ENCODE results near the gene C9.
A peak's percentile ranks its signal among the peaks of the same experiment; 100 is the strongest.
"Not testable (repeated sequence)": the region's sequence is repeated elsewhere in the genome, so short reads cannot be mapped to it uniquely, and the experiment has no call there.

The C9 gene

GRCh38 chr5:39364367-39364766 is at the start of gene C9:
Gene C9 (minus strand): TSS chr5:39364495. CDS start chr5:39364464, 31 bp downstream.
- DNase-seq (ENCODE audit: low spot score) = no peak

- DNase-seq (ENCODE audit: low spot score) = no peak
Observed at GRCh38 chr5:39413771-39414170, 49.5 kb upstream of the C9 start.

- DNase-seq (ENCODE audit: low spot score) = no peak
Observed at GRCh38 chr5:39412721-39413394, 48.6 kb upstream of the C9 start.

- no peak for DNase-seq (ENCODE audit: low spot score)
Observed at GRCh38 chr5:39411985-39412384, 47.7 kb upstream of the C9 start.

- no peak for DNase-seq (ENCODE audit: low spot score)
Observed at GRCh38 chr5:39411061-39411460, 46.8 kb upstream of the C9 start.

GRCh38 chr5:39409033-39409432 is 44.7 kb upstream of the C9 start:
- DNase-seq (ENCODE audit: low spot score) = no peak

- no peak for DNase-seq (ENCODE audit: low spot score)
Observed at GRCh38 chr5:39405083-39405843, 41.0 kb upstream of the C9 start.

GRCh38 chr5:39403761-39404160 is 39.5 kb upstream of the C9 start:
- not testable (repeated sequence) for DNase-seq (ENCODE audit: low spot score)

GRCh38 chr5:39402140-39402539 is 37.8 kb upstream of the C9 start:
- not testable (repeated sequence) for DNase-seq (ENCODE audit: low spot score)

GRCh38 chr5:39400713-39401578 is 36.7 kb upstream of the C9 start:
- DNase-seq (ENCODE audit: low spot score) = no peak

GRCh38 chr5:39399135-39400036 is 35.1 kb upstream of the C9 start:
- DNase-seq (ENCODE audit: low spot score) = no peak

- no peak for DNase-seq (ENCODE audit: low spot score)
Observed at GRCh38 chr5:39396843-39397242, 32.5 kb upstream of the C9 start.

- DNase-seq (ENCODE audit: low spot score) = no peak
Observed at GRCh38 chr5:39395521-39395920, 31.2 kb upstream of the C9 start.

GRCh38 chr5:39394946-39395345 is 30.7 kb upstream of the C9 start:
- no peak for DNase-seq (ENCODE audit: low spot score)

- no peak for DNase-seq (ENCODE audit: low spot score)
Observed at GRCh38 chr5:39390945-39391344, 26.6 kb upstream of the C9 start.

GRCh38 chr5:39387293-39387692 is 23.0 kb upstream of the C9 start:
- no peak for DNase-seq (ENCODE audit: low spot score)

GRCh38 chr5:39384271-39384670 is 20.0 kb upstream of the C9 start:
- DNase-seq (ENCODE audit: low spot score) = no peak

GRCh38 chr5:39381376-39381775 is 17.1 kb upstream of the C9 start:
- no peak for DNase-seq (ENCODE audit: low spot score)

- no peak for DNase-seq (ENCODE audit: low spot score)
Observed at GRCh38 chr5:39379693-39380092, 15.4 kb upstream of the C9 start.

- no peak for DNase-seq (ENCODE audit: low spot score)
Observed at GRCh38 chr5:39377613-39378012, 13.3 kb upstream of the C9 start.

- peak; percentile 40 for DNase-seq (ENCODE audit: low spot score)
Observed at GRCh38 chr5:39376293-39376714, 12.0 kb upstream of the C9 start.

- DNase-seq (ENCODE audit: low spot score) = no peak
Observed at GRCh38 chr5:39373791-39374190, 9.5 kb upstream of the C9 start.

Data from hematopoietic multipotent progenitor cell treated with erythropoietin and hydrocortisone succinate and interleukin-3 and kit ligand, for 15 days (in vitro differentiated cells).